GM19099 (cell line): ENCODE data around the gene ANKRD10.

ENCODE experiments used
- POLR2A ChIP-seq: IDR thresholded peaks from 3 replicates; pipeline ENCODE4 v1.6.1; 2011; ENCODE audit warnings: low read depth; ENCODE audit not compliant: insufficient read length; ENCODE audit errors: extremely low read depth

ANKRD10 gene

GRCh38 chr13:110915057-110915873 is at the start of gene ANKRD10:
TSS of gene ANKRD10 (minus strand) at chr13:110915069. CDS start at chr13:110914934, 135 bp downstream.
- TF ChIP-seq POLR2A, result peak; percentile 79

GRCh38 chr13:110964229-110965037 is 49.6 kb upstream of the ANKRD10 start:
- no peak for TF ChIP-seq POLR2A

DNA sequence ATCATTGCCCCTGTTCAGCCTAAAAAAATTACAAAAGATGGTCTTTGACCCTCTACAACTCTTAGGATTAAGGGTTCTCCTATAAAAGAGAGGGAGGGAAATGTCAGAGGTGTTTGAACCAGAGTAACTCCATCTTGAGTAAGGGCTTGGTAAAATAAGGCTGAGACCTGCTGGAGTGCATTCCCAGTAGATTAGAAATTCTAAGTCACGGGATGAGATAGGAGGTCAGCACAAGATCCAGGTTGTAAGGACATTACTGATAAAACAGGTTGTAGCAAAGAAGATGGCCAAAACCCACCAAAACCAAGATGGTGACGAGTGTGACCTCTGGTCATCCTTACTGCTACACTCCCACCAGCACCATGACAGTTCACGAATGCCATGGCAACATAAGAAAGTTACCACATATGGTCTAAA is 48.7 kb upstream of the ANKRD10 start:
- no peak for TF ChIP-seq POLR2A

DNA sequence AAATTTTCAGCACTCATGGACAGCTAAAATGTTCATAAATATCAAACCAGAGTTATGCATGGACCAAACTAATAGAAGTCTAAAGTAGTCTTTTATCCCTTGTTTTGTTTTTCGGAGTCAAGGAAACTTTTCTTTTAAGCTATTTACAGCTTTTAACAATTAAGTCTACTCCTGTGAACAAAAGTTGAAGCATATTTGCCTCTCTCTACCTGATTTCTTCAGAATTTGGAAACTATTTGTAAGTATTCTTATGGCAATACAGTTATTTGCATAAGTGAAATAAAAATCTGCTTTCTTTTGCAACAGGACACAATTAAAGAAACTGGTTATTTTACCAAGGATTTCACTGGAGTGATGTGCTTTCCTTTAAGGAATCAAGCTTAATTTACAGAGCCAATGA is 47.1 kb upstream of the ANKRD10 start:
- no peak for TF ChIP-seq POLR2A

GRCh38 chr13:110960204-110960603 is 45.3 kb upstream of the ANKRD10 start:
- no peak for TF ChIP-seq POLR2A

GRCh38 chr13:110957931-110958330 is 43.1 kb upstream of the ANKRD10 start:
- no peak for TF ChIP-seq POLR2A

GRCh38 chr13:110957181-110957884 is 42.5 kb upstream of the ANKRD10 start:
- no peak for TF ChIP-seq POLR2A

DNA sequence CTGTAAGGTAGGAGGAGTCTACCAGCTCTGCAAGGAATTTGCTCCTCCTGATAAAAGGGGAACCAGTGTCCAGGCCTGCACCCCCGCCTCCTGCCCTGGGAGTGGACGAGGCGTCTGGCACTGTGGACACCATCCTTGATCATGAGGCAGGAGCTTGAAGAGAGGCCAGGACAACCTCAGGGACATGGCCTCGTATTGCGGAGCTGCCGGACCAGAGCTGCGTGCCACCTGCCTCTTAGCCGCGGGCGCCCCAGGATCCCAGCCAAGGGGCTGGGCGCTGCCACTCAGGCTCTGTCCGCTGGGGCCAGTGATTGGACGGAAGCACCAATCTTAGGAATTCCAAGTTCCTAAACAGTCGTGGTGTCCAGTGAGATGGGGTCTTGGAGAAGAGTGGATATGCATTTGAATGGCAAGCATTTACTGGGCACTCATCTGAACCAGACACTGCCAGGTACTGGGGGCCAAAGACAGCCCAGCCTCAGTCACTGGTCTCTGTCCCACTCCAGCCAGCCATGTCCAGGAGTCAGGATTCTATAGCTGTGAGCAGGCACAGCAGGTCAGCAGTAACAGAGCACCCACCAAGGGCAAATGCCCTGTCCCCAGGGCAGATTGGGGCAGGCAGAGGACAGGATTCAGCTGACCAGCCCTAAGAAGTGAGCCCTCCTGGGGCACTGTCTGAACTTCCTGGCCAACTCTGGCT is 39.1 kb upstream of the ANKRD10 start:
- no peak for TF ChIP-seq POLR2A

- no peak for TF ChIP-seq POLR2A
Observed at GRCh38 chr13:110953416-110953815, 38.5 kb upstream of the ANKRD10 start.

- TF ChIP-seq POLR2A, result no peak
Observed at GRCh38 chr13:110950819-110951570, 36.1 kb upstream of the ANKRD10 start.

DNA sequence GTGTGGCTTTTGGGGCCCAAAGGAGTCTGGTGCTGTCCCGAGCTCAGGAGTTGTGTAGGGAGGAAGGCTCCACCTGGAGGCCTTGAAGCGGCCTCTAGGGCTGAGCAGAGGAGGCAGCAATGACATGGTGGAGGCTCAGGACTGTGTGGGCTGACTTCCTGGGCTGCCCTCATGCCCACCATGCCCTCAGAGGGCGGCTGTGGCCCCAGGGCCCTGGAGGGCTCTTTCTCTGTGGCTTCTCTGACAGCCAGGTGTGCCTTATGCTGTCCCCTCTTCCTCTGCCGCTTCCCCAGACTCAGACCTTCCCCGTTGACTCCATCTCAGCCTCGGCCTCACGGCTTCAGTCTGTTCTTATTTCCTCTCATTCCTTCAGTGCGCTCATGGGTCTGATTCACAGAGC is 35.5 kb upstream of the ANKRD10 start:
- TF ChIP-seq POLR2A, result no peak

DNA sequence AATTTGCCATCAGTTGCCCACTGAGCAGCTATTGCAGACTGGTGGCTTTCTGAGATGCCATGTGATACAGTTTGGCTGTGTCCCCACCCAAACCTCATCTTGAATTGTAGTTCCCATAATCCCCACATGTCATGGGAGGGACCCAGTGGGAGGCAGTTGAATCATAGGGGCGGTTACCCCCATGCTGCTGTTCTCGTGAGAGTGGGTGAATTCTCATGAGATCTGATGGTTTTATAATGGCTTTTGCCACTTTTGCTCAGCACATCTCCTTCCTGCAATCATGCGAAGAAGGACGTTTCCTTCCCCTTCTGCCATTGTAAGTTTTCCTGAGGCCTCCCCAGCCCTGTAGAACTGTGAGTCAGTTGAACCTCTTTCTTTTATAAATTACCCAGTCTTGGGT is 34.8 kb upstream of the ANKRD10 start:
- TF ChIP-seq POLR2A, result no peak

DNA sequence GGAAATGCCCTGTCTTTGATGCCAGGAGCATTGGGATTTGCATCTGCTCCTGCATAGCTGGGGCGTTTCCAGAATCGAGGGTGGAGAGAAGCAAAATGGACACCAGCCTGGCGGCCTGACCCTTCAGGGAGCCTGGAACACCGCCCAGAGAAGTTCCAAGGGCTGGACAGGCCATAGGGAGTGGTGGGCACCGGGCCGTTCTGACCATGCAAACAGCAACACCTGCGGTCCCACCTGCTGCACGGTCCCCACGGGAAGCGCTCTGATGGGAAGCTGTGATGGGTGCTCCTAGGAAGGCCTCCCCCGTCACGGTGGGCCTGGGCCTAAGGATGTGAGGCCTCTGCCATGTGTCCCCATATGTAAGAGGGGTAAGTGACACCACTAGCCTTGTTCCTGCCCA is 34.2 kb upstream of the ANKRD10 start:
- TF ChIP-seq POLR2A, result no peak

DNA sequence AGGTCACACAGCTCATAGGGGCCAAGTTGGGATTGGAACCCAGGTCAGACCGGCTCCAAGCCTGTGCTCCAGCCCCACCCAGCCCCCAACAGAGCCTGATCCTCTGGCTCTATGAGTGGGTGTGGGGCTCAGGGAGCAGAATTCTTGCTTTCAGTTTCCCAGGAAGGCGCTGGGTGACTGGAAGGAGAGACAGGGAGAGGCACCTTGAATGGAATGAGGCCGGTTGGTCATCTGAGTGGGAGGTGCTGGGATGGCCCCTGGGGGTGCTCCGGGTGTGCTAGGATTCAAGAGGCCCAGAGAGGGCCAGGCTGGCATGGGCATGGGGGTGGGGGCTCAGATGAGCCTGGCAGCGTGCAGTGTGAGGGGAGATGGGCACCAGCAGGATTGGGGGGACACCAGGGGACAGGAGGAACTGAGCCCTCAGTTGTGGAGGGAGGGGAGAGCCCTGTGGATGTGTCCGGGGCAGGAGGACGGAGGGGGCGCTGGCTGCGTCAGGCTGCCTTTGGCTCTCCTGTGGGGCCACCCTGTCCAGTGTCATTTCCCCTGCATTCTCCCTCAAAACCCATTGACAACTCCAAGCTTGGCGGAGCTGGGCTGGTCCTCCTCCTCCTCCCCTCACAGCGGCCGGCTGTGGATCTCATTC is 31.2 kb upstream of the ANKRD10 start:
- TF ChIP-seq POLR2A, result no peak
